GM19099 (cell line): ENCODE data around the gene UBN2.

ENCODE experiments used
- POLR2A ChIP-seq: IDR thresholded peaks from 3 replicates; pipeline ENCODE4 v1.6.1; 2011; ENCODE audit warnings: low read depth; ENCODE audit not compliant: insufficient read length; ENCODE audit errors: extremely low read depth

The UBN2 gene

GRCh38 chr7:139284252-139284896 is 53.3 kb downstream of the UBN2 start:
- no peak for TF ChIP-seq POLR2A

GRCh38 chr7:139286144-139286543 is 55.1 kb downstream of the UBN2 start:
- TF ChIP-seq POLR2A: no peak

GRCh38 chr7:139292821-139293220 is 61.8 kb downstream of the UBN2 start:
- no peak for TF ChIP-seq POLR2A

GRCh38 chr7:139293534-139293933 is 62.5 kb downstream of the UBN2 start:
- TF ChIP-seq POLR2A: no peak

- no peak for TF ChIP-seq POLR2A
These were observed 63.2 kb downstream of the UBN2 start for GRCh38 chr7:139294241-139294640.

GRCh38 chr7:139294951-139295575 is 64.0 kb downstream of the UBN2 start:
- TF ChIP-seq POLR2A: no peak

GRCh38 chr7:139297795-139298194 is 66.8 kb downstream of the UBN2 start:
- TF ChIP-seq POLR2A: no peak

GRCh38 chr7:139299296-139299695 is 68.3 kb downstream of the UBN2 start:
- no peak for TF ChIP-seq POLR2A

- TF ChIP-seq POLR2A: no peak
These were observed 69.4 kb downstream of the UBN2 start for GRCh38 chr7:139300390-139300789.

GRCh38 chr7:139304517-139304916 is 73.5 kb downstream of the UBN2 start:
- TF ChIP-seq POLR2A: no peak

- TF ChIP-seq POLR2A: no peak
These were observed 87.0 kb downstream of the UBN2 start for GRCh38 chr7:139317939-139318505.

- no peak for TF ChIP-seq POLR2A
These were observed 90.2 kb downstream of the UBN2 start for GRCh38 chr7:139321071-139321745.

GRCh38 chr7:139328375-139328774 is 97.3 kb downstream of the UBN2 start:
- TF ChIP-seq POLR2A: no peak

GRCh38 chr7:139329119-139329518 is 98.1 kb downstream of the UBN2 start:
- TF ChIP-seq POLR2A: no peak

GRCh38 chr7:139330333-139331030 is 99.4 kb downstream of the UBN2 start:
- no peak for TF ChIP-seq POLR2A
